K562 (cell line): ENCODE measurements around the gene SLC12A3. TPM values are rescaled to one million over a fixed set of nuclear protein-coding genes. Genes with fewer than 3 reads are reported as not detected.

Experiments
- ATAC-seq: fragments of 200-7000 bp; cut with Tn5 transposase; 3 replicates; pipeline ENCODE4 v1.9.1; 2020; ENCODE audit warnings: moderate library complexity
- BruUV-seq: library from RNA; stranded (reverse); fragments of 400-500 nt; replicated peaks from 2 replicates; lab custom pipeline; 2021; lab: Mats Ljungman, UMichigan
- CTCF ChIA-PET: fragments of 300-600 bp; formaldehyde crosslinking; extraction: SDS; loops from one replicate; lab custom pipeline; 2021; ENCODE audit warnings: low intra/inter-chr PET ratio; lab: Yijun Ruan, JAX
- POLR2A ChIA-PET: fragments of 300-600, 350-650 bp; sonication (Branson Sonifier 250); formaldehyde crosslinking; extraction: SDS; loops from one replicate; lab custom pipeline; 2021; ENCODE audit warnings: antibody characterized with exemption, inconsistent platforms; lab: Yijun Ruan, JAX
- DNase-seq, 4 experiments: peaks; one replicate each; pipeline versions ENCODE4 v3.0.0 to v3.0.0-alpha.2; 2011 to 2018; ENCODE audit warnings: low spot score in 3 of 4, mixed read lengths in 3 of 4; ENCODE audit errors: extremely low read depth in 1 of 4
- FAIRE-seq: peaks from 2 replicates; lab custom pipeline; 2011; peaks lifted over from hg19 to GRCh38; lab: Jason Lieb, UNC
- H2AFZ ChIP-seq: 2 replicates; pipeline ENCODE4 v1.6.0; 2011; ENCODE audit warnings: low read depth, low read length, control low read depth, inconsistent platforms
- H3K27ac ChIP-seq: fragments of 200-600 bp; 3 replicates; pipeline ENCODE4 v1.8.0; 2011; ENCODE audit warnings: low read depth, mild to moderate bottlenecking, control low read depth, inconsistent platforms, low read length, moderate library complexity, mixed read lengths; ENCODE audit errors: extremely low read depth
- H3K27me3 ChIP-seq, 2 experiments: fragments of 300-600 bp in 1 of 2; 2 replicates in 1 of 2; 3 replicates in 1 of 2; pipeline versions ENCODE4 v1.6.0 to v1.8.0; 2011; ENCODE audit warnings: inconsistent platforms in 2 of 2, low read length in 2 of 2, mild to moderate bottlenecking in 1 of 2, mixed read lengths in 1 of 2, moderate library complexity in 1 of 2; ENCODE audit not compliant: control insufficient read depth in 2 of 2, insufficient read depth in 2 of 2
- H3K36me3 ChIP-seq: fragments of 300-600 bp; 3 replicates; pipeline ENCODE4 v1.8.0; 2011; ENCODE audit warnings: mild to moderate bottlenecking, low read length, inconsistent platforms; ENCODE audit not compliant: control insufficient read depth, insufficient read depth
- H3K4me1 ChIP-seq, 2 experiments: fragments of 200-600 bp in 1 of 2; replicated peaks in 1 of 2; 2 replicates in 1 of 2; 3 replicates in 1 of 2; pipeline versions ENCODE4 v1.5.1 to v1.8.0; 2011; ENCODE audit warnings: inconsistent platforms in 2 of 2, low read length in 2 of 2, mild to moderate bottlenecking in 1 of 2, mixed read lengths in 1 of 2, moderate library complexity in 1 of 2; ENCODE audit not compliant: control insufficient read depth in 2 of 2, insufficient read depth in 2 of 2
- H3K4me2 ChIP-seq: 2 replicates; pipeline ENCODE4 v1.6.1; 2011; ENCODE audit warnings: low read length, control low read depth, inconsistent platforms, mixed read lengths; ENCODE audit not compliant: insufficient read depth
- H3K4me3 ChIP-seq: fragments of 200-600 bp; sonication (generic), shearing (Covaris generic); 2 replicates; pipeline ENCODE4 v1.5.1; 2016; ENCODE audit warnings: control low read depth, inconsistent platforms
- H3K79me2 ChIP-seq: fragments of 200-600 bp; 3 replicates; pipeline ENCODE4 v1.8.0; 2011; ENCODE audit warnings: low read length, inconsistent platforms; ENCODE audit not compliant: control insufficient read depth, insufficient read depth
- H3K9ac ChIP-seq, 2 experiments: 2 replicates each; pipeline versions ENCODE4 v1.6.0 to v1.6.1; 2011; ENCODE audit warnings: low read depth in 2 of 2, low read length in 2 of 2, control low read depth in 1 of 2, inconsistent platforms in 1 of 2, mild to moderate bottlenecking in 1 of 2, mixed read lengths in 1 of 2; ENCODE audit not compliant: insufficient read depth in 1 of 2
- H3K9me1 ChIP-seq: one replicate; pipeline ENCODE4 v1.6.0; 2011; ENCODE audit warnings: inconsistent platforms, mild to moderate bottlenecking, low read length, moderate library complexity; ENCODE audit not compliant: control insufficient read depth, insufficient read depth
- H3K9me3 ChIP-seq: replicated peaks from 2 replicates; pipeline ENCODE4 v1.5.1; 2011; ENCODE audit warnings: low read depth, low read length, inconsistent platforms; ENCODE audit not compliant: control insufficient read depth, insufficient read depth
- H4K20me1 ChIP-seq: replicated peaks from 2 replicates; pipeline ENCODE4 v1.6.1; 2011; ENCODE audit warnings: low read length, inconsistent platforms, mixed read lengths; ENCODE audit not compliant: control insufficient read depth, insufficient read depth
- RFX7 ChIP-seq: fragments of 250-450 bp; sonication (Bioruptor Pico); IDR thresholded peaks from 2 replicates; pipeline ENCODE4 v1.5.1; 2021; ENCODE audit warnings: mild to moderate bottlenecking
- WGBS: fragments of 100-300 bp; shearing (Covaris generic); methylation state at CpG from one replicate; pipeline ENCODE4 v1.1.6; 2016; ENCODE audit warnings: low coverage, mixed read lengths; ENCODE audit not compliant: insufficient coverage; ENCODE audit errors: missing lambda C conversion rate; 5-methylcytosine and 5-hydroxymethylcytosine counted together
- in situ Hi-C: fragments of 300-500 bp; cut with MboI; formaldehyde crosslinking; loops from 4 replicates; pipeline ENCODE4 v1.15.0; 2018; ENCODE audit warnings: inconsistent platforms, mixed read lengths
- intact Hi-C: fragments of 100-400 bp; cut with micrococcal nuclease; formaldehyde crosslinking; loops from 2 replicates; pipeline ENCODE4 v1.14.2; 2022
- polyA plus RNA-seq, 8 experiments: library from polyadenylated mRNA; depleted of rRNA in 4 of 8; stranded (reverse) in 5 of 8; unstranded in 3 of 8; fragments of >200 nt; fragmentation: Nextera tagmentation in 2 of 8; fragmentation: Illumina TruSeq in 1 of 8; extraction: Ambion mirVana in 2 of 8; extraction: Trizol in 1 of 8; gene quantifications; 2 replicates each; pipeline versions ENCODE4 v1.2.1 to v1.2.3, GENCODE V29; 2011 to 2014; ENCODE audit warnings: inconsistent platforms in 1 of 8, missing spikeins in 1 of 8
- total RNA-seq, 7 experiments: library from RNA; depleted of rRNA in 6 of 7; stranded (reverse); fragments of >200 nt in 6 of 7; fragmentation: Illumina TruSeq in 2 of 7; extraction: Trizol in 2 of 7; gene quantifications; 2 replicates each; pipeline versions ENCODE4 v1.2.1 to v1.2.3, GENCODE V29; 2011 to 2021; ENCODE audit warnings: low replicate concordance in 1 of 7
- TF ChIP-seq, protein P1 (sequence below), 3 experiments: IDR thresholded peaks in 2 of 3; conservative IDR thresholded peaks in 1 of 3; 2 replicates each; pipeline ENCODE4 v1.5.1; 2011 to 2012; ENCODE audit warnings: low read length in 3 of 3, mild to moderate bottlenecking in 3 of 3, control low read depth in 2 of 3, improper control_type of control experiment in 1 of 3, inconsistent platforms in 1 of 3, low read depth in 1 of 3, mixed read lengths in 1 of 3, moderate library complexity in 1 of 3; ENCODE audit not compliant: insufficient read depth in 2 of 3

Gene SLC12A3
- total and polyA plus RNA-seq, 9 of the 15 experiments (the other 6 are each of a cell fraction or from before 2014, with no cell fraction given) = not detected

DNA sequence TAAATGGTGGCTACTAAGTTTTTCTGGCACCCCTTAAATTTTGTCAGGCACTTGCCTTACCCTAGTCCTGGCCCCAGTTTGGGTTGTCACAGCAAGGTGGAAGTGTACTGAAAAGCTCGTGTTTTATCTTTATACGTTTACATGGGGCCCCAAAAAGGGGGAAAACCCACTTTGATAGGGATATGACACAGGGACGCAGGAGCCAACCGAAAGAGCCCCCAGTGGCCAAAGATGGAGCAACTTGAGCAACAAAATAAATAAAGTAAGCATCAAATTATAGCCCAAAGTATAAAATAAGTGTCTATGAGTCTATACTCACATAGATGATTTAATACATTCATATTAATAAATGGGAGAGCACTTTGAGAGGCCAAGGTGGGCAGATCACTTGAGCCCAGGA, 91.7 kb downstream of the SLC12A3 start:
- ChIA-PET POLR2A (interaction anchor here (0.8 to 2.0 kb wide), 3 partner anchors 9 to 545 kb away, joined by 3 to 7 read pairs (median 4); no protein-coding TSS in a partner anchor), CTCF (no interaction called here)
- no peak overlapping the region for H3K4me3 ChIP-seq
- no TSS peak for BruUV-seq
- ATAC-seq (no peak; the same call in 2 of the 3 replicates), FAIRE-seq (no peak), DNase-seq (no peak)
- peaks cover 17 to 28% of the 10 kb centered on the region in 2 experiments; a peak in 4 of 5 replicates for H3K27me3 ChIP-seq
- H3K79me2 ChIP-seq = no peaks in the 10 kb centered on the region
- H3K4me2 ChIP-seq = no peak overlapping the region
- no peak overlapping the region for H2AFZ ChIP-seq
- in situ Hi-C loops = no loop called here
- H3K9ac ChIP-seq = no peak overlapping the region
- intact Hi-C loops = no loop called here
- no peak overlapping the region for H3K27ac ChIP-seq
- H3K4me1 ChIP-seq = peaks cover 0 to 8% of the 10 kb centered on the region in 2 experiments; a peak in 2 of 5 replicates
- H4K20me1 ChIP-seq = no peaks in the 10 kb centered on the region
- 13% methylated on average over 4 of the region's 4 CpGs for WGBS
- no peaks in the 10 kb centered on the region for H3K36me3 ChIP-seq
- no peak for TF ChIP-seq RFX7 (CRISPR knock-in tag)
- TF ChIP-seq, protein P1, sequence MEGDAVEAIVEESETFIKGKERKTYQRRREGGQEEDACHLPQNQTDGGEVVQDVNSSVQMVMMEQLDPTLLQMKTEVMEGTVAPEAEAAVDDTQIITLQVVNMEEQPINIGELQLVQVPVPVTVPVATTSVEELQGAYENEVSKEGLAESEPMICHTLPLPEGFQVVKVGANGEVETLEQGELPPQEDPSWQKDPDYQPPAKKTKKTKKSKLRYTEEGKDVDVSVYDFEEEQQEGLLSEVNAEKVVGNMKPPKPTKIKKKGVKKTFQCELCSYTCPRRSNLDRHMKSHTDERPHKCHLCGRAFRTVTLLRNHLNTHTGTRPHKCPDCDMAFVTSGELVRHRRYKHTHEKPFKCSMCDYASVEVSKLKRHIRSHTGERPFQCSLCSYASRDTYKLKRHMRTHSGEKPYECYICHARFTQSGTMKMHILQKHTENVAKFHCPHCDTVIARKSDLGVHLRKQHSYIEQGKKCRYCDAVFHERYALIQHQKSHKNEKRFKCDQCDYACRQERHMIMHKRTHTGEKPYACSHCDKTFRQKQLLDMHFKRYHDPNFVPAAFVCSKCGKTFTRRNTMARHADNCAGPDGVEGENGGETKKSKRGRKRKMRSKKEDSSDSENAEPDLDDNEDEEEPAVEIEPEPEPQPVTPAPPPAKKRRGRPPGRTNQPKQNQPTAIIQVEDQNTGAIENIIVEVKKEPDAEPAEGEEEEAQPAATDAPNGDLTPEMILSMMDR (IDR thresholded peaks at IDR 0.05 in 2 of 3, conservative IDR thresholded peaks at IDR 0.05 in 1 of 3; ENCODE audit: insufficient read depth in 2 of 3, low read depth in 1 of 3, low read length in 3 of 3) = peak in 2 of 3 experiments; percentile 19 to 23; a peak in 2 of 6 replicates
- no peaks in the 10 kb centered on the region for H3K9me1 ChIP-seq
- H3K9me3 ChIP-seq = 0 out of 2 replicates have a peak, but pooled peaks cover 1% of the 10 kb centered on the region
